GM21528 (cell line): ENCODE results near the gene STPG4.
"Not testable (repeated sequence)": the region's sequence is repeated elsewhere in the genome, so short reads cannot be mapped to it uniquely, and the experiment has no call there.

Experiments used
- ATAC-seq: cut with Tn5 transposase; IDR thresholded peaks from one replicate; pipeline ENCODE4 v1.9.1; 2021; ENCODE audit warnings: mild to moderate bottlenecking, moderate library complexity; ENCODE audit not compliant: unreplicated experiment, low FRiP score

The STPG4 gene

DNA sequence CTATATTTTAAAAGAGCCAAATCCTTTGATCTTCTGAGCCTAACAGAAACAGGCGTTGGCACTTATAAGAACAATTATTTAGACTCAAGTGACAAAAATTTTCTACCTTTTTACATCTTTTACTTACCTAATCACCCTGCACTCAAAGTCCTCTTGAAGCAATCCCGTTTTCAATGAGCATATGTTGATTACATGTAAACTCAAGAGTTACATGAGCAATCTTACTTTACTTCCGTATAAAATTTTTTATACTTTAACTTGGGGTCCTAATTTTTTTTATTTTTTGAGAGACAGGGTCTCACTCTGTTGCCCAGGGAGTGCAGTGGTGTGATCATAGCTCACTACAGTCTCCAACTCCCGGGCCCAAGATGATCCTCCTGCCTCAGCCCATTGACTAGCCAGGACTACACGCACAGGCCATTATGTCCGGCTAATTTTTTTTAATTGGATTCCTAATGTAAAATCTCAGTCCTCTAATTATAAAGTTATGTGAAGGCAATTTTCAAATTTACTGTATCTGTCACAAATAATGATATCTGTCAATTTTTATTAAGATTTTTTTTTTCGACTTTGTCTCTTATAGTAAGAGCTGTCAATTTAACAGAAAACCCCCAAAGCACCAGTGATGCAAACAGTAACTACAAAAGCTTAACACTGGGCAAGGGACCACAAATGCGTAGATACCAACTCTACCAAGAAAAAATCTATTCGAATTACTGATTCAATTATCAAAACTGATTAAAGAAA lies 19.1 kb upstream of the STPG4 start:
- no peak for ATAC-seq

DNA sequence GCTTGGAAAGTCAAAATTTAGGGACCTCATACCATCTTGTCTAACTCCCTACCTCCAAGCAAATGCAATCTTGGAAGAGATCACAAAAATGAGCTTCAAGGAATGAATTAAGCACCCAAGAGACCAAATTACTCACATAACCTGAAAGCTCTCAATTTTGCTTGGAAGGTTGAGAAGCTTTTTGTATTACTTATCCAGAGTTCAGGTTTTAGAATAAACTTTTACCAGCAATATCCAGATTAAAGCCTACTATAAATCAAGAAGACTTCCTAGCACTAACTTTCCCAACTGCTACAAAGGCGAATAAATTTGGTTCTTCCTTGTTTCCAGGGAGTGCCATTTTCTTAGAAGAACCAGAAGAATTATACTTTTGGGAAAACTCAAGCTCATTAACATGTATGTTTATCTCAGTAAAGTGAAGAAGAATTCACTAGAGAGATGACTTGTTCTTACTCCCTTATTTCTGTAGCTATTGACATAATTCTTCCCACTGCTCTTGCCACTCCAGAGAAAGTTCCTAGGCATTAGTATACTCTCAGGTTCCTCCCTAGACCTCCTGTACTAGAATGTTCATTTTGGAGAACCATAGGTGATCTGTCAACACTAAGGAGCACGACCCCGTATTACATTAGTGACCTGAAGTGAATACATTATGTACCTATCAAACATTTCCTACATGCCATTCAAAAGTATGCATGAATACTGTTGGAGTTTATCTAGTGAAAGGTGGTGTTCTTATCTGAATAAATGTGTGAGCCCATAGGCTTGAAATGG lies 18.0 kb upstream of the STPG4 start:
- ATAC-seq = no peak

DNA sequence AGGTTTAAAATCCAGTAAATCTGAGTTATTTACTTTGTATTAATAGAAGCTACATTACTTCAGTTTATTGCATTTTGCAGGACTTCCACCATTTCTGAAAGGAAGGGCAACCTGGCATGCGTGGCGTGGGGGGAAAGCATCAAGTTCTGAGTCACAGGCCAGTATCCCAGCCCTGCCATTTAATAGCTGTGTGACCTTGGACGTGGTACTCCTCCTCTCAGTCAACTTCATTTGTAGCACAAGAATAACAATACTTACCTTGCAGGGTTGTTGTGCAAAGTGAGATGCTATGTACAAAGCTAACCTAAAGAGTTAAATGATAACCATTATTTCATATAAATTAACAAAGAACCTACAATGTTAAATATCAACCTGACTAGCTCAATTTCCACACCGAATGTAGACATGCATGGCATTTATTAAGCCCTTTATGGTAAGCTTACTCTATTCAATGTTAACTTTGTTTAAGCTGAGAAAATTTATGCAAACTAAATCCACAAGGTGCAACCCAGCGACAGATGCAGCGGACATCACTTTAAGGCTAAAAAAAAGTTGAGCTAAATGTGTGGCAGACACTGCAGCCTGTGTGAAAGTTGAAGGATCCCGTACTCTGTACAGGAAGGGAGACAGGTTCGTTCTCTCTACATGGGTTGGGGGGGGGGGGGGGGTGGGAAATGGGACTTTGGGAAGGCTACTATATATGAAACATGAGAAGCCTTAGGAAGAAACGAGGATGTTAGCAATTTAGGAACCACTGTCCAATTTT lies 17.2 kb upstream of the STPG4 start:
- ATAC-seq = no peak

DNA sequence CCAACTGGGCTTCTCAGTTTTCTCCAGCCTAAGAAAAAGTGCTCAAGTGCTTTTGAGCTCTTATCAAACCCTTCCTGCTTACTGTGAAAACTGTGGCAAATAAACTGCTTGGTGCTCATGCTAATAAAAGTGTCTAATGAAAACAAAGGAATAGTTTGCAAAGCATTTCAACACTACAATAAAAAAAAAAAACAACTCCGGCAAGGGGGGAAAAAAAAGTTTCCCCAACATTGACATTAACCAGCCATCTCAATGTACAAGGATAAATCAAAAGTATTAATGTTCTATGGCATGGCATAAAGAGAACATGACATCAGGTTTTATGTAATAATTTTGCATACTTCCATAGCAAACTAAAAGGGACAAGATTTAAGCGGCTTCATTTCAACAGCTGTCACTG lies 14.7 kb upstream of the STPG4 start:
- no peak for ATAC-seq

DNA sequence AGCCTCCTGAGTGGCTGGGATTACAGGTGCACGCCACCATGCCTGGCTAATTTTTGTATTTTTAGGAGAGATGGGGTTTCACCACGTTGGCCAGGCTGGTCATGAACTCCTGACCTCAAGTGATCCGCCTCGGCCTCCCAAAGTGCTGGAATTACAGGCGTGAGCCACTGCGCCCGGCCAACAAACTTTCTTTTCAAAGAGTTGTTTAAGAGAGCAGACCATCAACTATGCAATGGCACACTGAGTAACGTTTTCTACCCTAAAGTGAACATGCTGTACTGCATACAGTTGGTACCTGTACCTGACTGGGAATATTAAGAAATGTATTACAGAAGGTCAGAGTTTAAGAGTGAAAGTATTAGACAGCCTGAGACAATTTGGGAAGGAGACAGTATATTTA lies 13.8 kb upstream of the STPG4 start:
- not testable (repeated sequence) for ATAC-seq

DNA sequence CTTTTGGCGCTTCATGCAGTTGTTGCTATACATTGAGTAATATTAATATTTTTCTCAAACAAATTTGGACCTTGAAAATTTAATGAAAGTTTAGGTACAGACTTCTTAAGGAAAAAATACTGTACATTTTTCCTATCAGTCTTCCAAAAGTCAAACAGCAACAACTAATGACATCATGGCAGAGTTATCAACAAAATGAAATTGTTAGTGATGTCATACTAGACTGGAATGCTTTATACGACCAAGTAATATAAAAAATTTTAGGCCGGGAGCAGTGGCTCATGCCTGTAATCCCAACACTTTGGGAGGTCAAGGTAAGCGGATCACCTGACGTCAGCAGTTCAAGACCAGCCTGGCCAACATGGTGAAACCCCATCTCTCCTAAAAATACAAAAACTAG lies 12.0 kb upstream of the STPG4 start:
- no peak for ATAC-seq

DNA sequence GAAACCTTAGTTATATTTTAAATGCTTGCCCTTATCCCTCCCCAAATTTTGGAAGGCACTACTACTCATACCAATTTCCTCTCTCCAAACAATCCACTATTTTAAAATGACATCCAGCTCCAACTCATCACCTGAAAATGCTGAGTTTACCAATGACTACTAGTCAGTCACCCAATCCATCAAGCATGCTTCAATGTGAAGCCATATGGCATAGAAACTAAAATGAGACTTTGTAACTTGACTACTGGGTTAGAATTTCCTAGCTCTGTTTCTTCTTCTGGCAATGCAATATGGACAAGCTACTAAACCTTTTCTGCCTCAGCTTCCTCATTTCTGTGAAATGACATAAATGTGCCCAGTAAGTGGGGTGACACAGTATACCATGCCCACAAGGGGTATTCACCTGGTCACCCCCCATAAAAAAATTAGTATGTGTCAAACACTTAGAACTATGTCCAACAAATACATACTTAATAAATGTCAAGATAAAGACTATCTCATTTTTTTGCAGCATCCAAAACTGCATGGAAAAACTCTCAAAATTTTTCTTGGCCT lies 10.0 kb upstream of the STPG4 start:
- no peak for ATAC-seq

DNA sequence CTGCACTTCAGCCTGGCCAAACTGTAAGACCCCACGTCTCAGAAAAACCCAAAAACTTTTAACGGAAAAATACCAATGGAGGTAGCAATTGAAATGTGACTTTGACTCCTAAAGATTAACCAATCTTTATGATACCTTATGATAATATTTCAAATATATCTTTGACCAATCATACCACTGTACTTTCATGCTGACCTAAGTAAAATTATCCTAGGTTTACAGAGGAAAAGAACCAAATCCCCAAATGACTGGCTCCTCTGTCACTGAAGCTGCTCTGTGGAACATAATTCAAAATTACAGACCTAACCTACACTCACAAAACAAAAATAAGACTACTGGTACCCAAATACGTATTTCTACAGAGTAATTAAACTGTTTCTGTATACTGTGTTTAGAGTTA lies 7.7 kb upstream of the STPG4 start:
- ATAC-seq = no peak

DNA sequence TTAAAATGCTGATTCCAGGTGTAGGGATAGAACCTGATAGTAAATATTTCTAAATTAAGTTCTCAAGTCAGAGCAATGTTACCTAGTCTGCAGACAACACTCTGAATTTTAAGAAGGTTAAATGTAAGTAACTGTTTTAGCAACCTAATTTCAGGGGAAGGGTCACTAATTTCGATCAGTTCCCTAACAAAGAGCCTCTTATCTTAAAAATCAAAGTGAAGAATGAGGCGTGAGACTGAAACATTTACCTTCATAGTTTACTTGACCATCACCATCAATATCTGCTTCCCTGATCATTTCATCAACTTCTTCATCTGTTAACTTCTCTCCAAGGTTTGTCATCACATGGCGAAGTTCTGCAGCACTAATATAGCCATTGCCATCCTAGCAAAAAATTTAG lies 6.4 kb upstream of the STPG4 start:
- no peak for ATAC-seq

DNA sequence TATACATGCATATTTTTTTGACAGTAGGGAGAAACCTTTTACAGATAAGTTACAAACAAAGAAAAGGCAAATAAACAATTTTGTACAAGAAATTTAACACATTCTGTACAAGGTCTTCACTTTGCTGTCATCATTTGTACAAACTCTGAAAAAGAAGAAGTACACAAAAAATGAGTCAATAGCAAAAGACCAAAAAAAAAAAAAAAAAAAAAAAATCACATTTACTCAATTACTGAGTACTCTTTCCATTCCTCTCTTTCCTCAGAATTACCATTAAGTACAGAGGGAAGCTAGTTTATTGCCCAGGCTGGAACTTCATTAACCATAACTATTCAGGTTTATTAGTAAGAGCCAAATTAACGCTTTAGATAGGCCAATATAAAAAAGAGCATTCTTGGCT lies 5.6 kb upstream of the STPG4 start:
- ATAC-seq = no peak

DNA sequence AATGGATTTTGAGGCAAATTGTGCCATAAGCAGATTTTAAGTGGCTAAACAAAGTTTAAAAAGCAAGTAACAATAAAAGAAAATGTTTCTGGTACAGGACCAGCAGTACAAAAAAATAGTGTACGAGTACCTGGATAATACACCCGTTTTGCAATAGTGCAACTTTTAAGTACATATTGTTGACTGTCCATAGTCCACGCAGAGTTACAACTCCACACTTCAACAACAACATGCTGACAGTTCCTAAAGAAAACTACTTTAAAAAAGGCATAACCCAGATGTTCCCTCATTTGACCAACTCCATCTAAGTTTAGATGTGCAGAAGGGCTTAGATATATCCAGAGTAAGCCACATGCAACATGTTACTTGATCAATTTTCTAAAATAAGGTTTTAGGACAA lies 5.1 kb upstream of the STPG4 start:
- no peak for ATAC-seq

DNA sequence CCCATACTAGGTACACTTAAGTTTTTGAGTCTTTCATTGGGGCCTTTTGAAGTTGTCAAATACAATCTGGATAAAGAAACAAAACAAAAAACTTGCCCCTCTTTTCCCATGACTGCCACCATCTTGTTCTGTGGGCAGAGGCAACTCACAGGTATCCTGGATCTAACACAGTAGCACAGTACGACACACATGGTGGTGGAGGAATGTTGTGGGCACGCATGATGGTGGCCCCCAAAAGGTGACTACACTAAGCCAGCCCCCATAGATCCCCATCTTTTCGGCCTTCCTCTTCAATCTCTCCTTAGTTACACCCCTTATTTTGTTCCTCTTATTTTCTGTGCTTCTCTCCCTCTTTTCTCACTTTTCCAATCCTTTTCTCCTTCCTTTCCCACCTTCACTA lies 4.5 kb upstream of the STPG4 start:
- ATAC-seq = no peak

DNA sequence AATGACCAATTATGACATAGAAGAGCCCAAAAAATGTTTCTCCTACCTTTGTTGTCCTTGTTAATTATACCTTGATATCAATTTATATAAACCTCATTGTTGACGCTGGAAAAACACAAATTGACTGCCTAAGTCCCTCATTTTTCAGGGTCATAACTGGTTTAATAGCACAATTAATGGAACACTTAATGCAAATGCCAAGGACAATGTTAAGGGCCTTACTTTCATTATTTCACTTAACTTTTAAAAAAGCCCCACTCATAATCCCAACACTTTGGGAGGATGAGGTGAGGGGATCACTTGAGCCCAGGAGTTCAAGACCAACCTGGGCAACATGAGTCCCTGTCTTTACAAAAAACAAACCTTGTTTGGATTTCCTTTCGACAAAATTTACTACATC lies 3.5 kb upstream of the STPG4 start:
- no peak for ATAC-seq

DNA sequence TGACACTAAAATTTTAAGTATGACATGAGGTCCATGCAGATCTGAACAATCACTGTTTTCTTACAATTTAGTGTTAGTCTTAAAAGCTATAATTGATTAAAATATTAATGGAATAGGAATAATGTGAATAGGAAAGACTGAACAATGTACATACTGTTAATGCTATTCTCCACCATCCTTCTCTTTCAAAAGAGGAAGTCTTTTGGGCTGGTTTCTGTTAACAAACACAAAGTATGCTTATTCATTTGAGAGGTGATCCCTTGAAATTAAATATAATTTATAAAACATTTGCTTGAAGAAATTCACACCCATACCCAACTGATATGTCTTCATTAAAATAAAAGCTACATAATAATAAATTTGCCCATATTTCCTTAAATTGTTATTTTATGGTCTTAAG lies 2.3 kb downstream of the STPG4 start:
- no peak for ATAC-seq

DNA sequence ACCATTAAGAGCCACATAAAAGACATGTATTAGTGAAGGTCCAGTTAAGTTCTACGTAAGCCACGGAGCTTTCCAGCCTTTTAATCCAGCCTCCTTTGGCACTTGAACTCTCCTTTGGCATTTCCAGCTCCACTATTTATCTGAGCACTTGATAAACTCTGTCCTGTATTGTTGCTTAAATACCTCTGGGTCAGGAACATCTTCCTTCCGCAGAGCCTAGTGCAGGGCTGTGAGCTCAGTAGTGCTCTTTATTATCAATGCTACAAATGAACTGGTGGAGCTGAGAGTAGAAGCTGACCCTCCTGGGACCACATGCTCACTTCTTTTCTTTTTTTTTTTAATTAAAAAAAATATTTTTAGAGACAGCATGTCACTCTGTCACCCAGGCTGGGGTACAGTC lies 4.9 kb downstream of the STPG4 start:
- no peak for ATAC-seq

DNA sequence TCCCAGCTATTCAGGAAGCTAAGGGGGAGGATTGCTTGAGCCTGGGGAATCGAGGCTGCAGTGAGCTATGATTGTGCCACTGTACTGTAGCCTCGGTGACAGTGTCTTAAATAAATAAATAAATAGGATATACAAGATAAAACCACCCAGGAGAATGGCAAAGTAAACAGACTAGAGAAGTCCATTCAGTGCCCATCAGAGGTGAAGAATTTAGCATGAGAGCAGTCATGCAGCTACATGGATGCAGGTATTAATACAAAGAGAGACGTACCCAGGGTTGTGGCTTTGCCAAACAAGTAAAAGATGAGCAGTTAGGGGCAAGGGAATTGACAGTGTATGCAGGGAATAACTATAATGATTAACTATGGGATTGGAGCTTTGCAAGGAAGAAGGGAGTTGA lies 8.1 kb downstream of the STPG4 start:
- ATAC-seq = no peak

DNA sequence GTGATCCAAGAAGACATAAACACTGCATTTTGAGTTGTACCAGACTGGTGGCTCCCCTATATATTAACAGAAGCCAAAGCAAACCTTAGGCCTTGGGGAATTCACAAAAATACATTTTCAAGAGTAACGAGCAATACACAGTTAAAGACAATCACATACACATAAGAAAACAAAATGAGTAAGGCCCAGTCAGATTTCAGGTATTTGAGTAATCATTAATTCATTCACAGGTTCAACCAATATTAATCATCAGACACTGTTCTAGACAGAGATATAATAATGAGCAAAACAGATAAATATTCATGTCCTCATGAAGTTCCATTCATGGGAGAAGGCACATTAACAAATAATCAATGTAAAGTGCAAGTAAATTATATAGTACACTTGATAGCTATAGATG lies 9.6 kb downstream of the STPG4 start:
- no peak for ATAC-seq

DNA sequence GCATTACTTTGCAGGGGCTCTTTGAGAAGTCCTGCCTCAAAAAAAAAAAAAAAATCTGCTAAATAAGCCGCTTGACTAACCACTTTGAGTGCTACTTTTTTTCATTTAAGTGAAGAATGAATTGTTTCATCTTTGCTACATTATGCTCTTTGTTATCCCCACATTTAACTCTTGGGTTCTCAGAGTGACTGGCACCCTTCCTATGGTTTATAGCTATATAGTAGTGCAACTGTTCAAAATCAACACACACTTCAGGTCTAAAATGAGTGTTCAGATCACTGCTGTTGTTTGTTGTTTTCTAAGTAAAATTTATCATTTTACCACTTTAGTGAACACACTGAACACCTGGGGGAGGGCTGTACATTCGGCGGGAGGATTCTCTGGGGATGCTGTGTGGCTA lies 13.6 kb downstream of the STPG4 start:
- ATAC-seq = no peak

DNA sequence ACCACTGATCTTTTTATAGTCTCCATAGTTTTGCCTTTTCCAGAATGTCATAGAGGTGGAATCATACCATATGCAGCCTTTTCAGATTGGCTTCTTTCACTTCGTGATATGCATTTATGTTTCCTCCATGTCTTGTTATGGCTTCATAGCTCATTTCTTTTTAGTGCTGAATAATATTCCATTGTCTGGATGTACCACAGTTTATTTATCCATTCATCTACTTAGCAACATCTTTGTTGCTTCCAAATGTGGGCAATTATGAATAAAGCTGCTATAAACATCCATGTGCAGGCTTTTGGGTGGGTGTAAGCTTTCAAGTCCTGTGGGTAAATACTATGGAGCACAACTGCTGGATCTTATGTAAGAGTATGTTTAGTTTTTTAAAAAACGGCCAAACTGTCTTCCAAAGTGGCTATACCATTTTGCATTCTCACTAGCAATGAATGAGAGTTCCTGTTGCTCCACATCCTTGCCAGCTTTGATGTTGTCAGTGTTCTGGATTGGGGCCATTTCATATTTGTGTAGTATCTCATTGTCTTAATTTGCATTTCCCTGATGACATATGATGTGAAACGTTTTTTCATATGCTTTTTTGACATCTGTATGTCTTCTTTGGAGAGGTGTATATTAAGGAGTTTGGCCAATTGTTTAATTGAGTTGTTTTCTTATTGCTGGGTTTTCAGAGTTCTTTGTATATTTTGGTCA lies 20.6 kb downstream of the STPG4 start:
- ATAC-seq = no peak

DNA sequence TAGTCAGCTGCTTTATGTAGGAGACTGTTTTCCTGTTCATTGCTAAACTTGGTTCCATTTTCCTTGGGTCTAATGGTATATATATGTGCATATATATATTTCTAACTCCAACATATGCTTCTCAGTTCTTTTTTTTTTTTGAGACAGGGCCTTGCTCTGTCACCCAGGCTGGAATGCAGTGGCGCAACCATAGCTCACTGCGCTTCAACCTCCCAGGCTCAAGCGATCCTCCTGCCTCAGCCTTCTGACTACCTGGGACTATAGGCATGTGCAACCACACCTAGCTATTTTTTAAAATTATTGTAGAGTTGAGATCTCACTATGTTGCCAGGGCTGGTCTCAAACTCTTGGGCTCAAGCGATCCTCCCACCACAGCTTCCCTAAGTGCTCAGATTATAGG lies 22.1 kb downstream of the STPG4 start:
- ATAC-seq = no peak
